SW480 (cell line): ENCODE measurements around the gene GREB1.

ENCODE experiments used
- DNase-seq: peaks from one replicate; pipeline ENCODE4 v3.0.0-alpha.2; 2016; ENCODE audit warnings: low spot score

Gene GREB1

DNA sequence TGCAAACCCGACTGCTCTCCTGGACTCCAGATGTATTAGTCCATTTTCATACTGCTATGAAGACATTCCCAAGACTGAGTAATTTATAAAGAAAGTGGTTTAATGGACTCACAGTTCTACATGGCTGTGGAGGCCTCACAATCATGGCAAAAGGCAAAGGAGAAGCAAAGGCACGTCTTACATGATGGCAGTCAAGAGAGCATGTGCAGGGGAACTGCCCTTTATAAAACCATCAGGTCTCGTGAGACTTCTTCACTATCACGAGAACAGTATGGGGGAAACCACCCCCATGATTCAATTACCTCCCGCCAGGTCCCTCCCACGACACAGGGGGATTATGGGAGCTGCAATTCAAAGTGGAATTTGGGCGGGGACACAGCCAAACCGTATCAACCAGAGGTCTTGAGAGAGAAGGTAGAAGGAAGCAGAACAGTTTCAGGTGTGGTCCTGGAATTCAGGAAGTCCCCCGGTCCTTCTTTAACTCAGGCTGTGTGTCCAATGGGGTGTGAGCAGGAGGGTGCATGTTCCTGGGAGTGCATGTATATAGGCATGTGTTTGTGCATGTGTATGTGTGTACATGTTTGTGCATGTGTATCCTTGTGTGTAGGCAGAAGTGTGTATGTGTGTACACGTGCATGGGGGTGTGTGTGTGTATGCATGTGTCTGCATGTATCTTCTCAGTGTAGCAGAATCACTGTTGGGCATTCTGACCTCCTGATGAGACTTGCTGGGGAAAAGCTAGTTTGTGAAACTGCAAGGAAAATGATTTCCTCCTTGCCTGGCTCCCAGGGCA lies 46.2 kb downstream of the GREB1 start:
- peak; percentile 43 for DNase-seq

DNA sequence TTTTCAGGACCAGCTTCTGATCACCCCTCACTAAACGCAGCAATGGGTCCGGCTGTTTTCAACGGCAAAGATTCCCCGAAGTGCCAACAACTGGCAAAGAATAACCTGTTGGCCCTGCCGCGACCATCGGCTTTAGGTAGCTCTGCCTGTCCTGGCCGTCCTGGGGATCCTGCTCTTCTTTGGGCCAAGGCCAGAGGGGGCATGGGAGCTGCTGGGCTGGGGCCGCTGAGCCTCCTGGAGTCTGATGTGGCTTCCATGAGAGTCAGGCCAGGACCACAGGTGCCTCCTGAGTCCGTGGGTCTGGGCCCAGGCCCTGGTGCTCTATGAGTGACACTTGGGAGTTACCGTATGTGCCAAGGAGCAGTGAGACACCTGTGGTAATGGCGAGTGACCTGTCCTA lies 46.9 kb downstream of the GREB1 start:
- no peak for DNase-seq

DNA sequence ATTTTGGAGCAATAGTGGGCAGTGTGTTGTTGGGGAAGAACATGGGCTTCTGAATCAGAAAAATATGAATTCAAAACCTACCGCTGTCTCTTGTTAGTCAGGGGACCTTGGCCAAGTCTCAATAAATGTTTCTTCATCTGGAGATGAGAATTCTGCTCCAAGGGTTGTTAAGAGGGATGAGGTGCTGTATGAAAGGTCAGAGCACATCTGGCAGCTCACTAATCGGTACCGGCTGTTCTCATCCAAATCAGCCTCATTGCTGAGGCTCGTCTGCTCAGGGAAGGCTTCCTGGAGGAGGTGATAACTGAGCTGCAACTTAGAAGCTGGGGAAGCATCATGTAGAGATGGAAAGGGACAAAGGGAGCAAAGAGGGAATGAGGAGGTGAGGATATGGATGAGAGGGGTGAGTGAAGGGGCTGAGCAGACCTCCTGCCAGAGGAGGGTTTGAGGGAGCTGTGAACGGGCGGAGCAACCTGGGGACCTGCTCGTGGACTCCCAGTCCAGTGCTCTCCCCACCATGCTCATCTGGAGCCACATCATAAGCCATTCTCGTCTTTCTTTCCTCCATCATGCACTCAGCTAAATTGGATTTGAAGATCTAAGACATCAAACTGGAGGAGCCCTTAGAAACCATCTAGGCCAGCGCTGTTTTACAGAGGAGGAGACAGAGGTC lies 47.4 kb downstream of the GREB1 start:
- no peak for DNase-seq

DNA sequence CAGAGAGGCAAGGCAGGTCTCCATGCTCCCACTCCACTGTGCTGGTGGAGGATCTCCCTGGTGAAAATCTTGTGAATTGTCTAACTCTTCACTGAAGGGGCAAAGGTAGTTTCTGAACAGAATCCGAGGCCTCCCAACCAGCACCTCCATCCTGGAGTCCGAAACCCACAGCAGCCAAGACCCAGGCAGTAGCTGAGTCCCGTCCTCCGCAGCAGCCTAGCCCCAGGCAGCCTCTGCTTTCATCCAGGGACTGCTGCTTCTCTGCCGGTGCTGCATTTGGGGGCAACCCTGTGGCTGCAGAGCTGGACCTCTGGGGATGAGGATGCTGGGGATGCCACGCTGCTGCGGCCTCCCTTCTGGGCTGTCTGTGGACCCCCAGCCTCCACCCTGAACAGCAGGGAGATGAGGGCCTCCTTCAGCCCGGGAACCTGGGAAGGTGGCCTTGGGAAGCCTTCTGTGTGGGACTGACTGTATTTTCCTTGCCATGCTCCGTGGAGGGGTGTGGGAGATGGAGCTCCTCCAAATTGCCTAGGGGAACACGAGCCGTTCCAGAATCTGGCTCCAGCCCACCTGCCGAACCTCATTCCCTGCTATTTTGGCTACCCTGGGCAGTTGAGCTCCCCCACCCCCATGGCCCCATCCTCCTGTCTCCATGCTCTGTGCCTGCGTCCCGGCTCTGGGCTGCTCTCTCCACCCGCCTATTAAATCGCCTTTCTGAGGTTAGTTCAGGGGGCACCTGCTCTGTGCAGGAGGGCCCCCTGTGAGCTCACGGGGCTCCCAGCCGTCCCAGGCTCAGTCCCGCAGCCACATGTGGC lies 48.2 kb downstream of the GREB1 start:
- DNase-seq, result no peak

DNA sequence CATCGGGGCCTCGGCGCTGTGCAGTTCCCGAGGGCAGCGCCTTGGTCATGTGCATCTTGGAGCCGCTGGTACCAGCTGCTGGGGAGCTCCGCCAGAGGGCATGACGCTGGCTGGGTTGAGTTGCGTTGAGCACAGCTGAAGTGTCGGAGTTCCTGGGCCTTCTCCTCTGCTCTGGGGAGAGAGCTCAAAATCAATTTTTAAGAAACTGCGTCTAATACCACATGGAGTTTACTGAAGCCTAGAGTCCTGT lies 48.7 kb downstream of the GREB1 start:
- no peak for DNase-seq

DNA sequence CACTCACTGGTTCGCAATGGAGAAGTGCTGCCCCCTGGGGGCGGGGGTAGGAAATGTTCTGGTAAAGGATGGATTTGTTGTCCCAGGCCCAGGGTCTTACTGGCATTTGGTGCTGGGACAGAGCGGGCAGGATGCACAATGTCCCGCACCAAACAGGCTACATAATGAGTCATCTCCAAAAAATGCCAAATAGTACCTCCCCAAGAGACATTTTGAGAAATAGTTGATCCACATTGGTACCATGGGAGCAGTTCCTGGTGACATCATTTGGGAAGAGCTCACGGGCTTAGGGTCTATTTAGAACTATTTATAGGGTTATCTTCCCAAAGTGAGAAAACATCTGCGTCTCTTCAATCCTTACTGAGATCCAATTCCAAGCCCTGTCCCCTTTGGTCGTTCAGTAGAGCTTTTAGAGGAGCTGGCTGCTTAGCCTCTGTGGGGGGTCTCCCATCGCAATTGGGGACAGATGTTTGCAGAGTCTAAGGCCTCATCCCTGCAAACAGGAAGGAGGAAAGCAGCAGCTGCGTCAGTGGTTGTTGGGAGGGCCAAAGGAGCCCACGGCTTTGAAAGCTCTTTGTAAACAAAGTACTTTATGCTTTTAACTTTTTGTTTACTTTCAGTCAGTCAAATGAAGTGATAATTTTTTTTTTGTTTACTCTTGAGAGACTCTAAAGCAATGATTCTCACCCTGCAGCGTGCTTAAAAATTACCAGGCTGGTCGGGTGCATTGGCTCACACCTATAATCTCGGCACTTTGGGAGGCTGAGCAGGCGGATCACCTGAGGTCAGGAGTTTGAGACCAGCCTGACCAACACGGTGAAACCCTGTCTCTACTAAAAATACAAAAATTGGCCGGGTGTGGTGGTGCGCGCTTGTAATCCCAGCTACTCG lies 49.3 kb downstream of the GREB1 start:
- DNase-seq, result peak; percentile 75

DNA sequence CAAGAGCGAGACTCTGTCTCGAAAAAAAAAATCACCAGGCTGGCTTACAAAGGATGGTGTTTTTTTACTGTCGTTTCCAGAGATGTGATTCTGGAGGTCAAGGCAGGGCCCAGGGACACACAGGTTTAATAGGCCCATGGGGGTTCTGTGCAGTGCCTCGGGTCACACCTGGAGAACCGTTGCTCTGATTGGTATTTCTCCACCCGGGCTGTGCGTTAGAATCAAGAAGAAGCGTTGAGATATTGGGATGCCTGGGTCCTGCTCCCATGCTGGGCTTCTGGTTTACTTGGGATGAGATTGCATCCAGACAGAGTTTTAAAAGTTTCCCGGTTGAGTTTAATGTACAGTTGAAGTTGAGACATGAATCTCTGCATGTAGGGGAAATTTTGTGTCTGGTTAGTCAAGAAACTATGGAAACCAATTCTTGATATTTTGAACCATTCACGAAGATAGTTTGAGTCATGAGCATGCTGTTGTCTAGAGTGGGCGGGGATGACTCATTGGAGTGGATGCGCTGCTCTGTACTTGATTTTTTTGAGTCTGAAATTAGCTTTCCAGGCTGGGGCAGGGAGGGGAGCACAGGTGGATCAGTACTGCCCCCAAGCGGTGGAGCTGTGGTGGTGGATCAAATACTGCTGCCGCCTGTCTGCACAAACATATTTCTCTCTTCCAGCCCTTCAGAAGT lies 50.1 kb downstream of the GREB1 start:
- peak; percentile 89 for DNase-seq

DNA sequence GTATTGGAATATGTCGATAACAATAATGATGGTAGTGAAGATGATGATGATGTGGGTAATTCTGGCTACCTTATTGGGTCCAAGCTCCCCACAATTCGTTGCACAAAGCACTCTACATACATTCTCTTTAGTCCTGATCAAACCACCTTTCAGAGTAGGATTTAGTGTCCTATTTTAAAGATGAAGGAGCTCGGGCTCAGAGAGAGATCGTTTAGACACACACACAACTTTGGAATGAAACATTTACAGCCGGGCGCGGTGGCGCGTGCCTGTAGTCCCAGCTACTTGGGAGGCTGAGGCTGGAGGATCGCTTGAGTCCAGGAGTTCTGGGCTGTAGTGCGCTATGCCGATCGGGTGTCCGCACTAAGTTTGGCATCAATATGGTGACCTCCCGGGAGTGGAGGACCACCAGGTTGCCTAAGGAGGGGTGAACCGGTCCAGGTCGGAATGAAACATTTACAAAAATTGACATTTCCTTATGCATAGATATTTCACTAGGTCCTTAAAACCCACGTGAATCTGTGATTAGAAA lies 50.7 kb downstream of the GREB1 start:
- no peak for DNase-seq

DNA sequence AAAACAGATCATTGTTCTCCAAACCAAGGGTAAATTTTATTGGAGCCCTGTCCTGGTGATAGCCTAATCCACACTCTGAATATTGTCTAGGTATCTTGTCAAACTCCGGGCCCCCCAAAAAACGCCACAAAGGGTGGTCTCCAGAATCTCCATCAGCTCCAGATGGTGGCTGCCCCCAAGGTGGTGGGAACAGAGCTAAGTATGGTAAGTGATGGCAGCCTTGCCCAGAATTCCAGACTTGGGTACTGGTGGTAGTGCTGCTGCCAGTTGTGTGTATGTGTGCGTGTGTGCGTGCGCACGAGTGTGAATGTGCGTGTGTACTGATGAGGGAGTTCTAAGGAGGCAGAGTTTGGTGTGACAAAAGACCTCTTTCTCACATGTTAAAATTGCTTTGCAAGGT lies 51.2 kb downstream of the GREB1 start:
- DNase-seq, result no peak

DNA sequence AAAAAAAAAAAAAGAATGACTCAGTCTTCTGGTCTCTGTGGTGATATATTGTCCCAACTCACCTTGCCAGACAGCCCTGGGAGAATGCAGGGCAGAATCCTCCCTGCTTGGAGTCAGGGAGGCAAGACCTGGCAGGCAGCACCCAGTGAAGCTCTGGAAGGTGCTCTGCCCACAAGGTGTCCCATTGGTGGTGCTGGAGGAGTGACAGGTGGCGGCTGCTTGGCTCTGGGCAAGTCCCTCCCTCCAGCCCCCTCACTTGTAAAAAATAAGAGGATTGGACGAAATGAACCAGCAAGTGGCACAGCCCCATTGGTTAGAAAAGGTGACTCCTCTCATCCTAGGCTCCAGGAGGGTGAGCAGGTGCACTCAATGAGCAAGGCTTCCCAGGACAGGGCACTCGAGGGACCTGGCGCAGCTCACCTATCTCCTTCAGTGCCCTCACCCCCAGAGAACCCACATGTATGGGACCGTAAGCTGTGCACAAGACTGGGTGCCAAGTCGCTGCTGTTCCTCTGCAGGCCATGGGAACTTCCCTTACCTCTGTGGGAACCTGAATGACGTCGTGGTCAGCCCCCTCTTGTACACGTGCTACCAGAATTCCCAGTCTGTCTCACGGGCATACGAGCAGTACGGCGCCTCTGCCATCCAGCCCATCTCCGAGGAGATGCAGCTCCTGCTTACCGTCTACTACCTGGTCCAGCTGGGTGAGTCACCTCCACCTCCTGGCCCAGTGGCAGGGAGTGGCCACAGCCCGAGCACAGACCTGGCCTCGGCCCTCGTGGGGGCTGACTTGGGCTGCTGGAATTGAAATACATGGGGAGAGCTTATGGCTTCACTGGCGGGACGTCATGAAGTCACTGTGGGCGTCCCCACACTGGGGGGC lies 54.6 kb downstream of the GREB1 start:
- DNase-seq, result no peak

DNA sequence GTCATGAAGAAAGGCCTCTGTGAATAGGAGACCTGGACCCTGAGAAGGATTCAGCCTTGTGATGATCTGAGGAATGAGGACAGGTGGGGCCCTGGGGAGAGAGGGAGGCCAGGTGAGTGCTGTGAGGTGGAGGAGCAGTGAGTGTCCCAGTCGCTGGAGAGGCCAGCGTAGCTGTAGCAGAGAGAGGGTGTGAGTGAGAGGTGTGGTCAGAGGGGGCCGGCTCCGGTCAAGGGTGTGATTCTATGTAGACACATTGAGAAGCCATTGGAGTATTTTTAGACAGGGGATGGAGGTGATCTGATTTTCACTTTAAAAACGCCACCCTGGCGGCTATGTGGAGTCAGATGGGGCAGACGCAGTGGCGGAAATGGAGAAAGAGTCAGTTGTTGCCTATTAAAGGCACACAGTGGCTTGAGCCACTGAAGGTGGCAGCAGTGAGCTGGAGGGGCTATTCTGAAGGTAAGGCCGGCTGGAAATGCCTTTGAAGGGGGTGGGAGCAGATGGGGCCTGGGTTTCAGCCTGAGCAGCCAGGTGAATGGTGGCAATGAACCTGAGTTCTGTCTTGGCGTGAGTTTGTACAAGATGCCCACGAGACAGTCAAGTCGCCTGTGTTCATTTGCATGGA lies 55.6 kb downstream of the GREB1 start:
- DNase-seq, result no peak

DNA sequence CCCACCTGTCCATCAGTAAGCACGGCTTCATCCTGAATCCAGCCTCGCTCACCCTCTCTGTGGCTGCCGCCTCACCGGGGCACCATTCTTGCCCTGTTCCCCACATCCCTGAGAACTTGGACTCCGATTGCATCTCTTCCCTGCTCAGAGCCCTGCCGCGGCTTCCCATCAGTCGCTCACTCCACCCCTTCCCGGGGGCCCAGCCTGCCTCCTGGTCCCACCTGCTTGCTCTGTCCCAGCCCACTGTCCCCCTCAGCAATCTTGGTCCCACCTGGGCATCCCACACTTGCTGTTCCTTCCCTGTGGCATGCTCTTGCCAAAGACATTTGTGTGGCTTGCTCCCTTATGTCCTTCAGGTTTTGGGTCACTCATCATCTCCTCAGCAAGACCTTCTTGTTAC lies 56.3 kb downstream of the GREB1 start:
- no peak for DNase-seq

DNA sequence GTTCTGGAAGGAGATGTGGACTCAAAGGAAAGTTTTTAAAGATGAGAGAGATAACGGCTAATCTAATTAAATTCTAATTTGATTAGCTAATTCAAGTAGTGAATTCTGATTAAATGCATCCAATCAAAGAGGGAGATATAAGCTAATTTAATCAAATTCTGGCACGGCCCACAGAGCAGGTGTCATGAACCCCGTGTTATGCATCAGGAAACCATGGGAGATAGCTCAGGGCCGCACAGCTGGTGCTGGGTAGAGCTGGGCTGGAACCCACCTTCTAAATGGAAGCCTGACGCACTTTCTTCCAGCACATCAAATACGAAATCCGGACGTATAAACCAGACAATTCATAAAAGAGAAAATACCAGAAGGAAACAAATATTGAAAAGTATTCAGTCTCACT lies 57.2 kb downstream of the GREB1 start:
- DNase-seq, result no peak

DNA sequence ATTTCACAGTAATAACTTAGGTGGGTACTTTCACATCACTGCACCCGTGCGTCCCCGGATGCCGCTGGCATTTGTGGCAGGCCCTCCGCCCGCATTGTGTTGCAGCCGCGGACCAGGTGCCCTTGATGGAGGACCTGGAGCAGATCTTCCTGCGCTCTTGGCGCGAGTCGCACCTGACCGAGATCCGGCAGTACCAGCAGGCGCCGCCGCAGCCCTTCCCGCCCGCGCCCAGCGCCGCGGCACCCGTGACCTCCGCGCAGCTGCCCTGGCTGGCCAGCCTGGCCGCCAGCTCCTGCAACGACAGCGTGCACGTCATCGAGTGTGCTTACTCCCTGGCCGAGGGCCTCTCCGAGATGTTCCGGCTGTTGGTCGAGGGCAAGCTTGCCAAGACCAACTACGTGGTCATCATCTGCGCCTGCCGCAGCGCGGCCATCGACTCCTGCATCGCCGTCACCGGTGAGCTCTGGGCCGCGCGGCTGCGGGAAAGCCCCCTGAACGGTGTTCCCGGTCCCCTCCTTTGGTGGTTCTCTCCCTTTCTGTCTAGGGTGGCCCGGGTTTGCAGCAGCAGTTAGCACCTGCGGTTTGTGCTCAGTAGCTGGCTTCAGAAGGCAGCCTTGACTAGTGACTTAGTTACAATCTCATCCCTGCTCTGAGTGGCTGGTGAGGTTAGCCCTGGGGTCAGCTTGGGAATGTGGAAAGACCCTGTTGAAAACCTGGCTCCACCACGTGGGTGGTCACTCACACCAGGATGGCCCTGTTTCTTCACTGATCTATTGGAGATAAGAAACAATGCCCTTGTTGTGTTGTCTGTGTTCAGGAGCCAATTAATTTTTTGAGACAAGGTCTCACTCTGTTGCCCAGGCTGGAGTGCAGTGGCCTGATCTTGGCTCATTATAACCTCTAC lies 59.1 kb downstream of the GREB1 start:
- no peak for DNase-seq

DNA sequence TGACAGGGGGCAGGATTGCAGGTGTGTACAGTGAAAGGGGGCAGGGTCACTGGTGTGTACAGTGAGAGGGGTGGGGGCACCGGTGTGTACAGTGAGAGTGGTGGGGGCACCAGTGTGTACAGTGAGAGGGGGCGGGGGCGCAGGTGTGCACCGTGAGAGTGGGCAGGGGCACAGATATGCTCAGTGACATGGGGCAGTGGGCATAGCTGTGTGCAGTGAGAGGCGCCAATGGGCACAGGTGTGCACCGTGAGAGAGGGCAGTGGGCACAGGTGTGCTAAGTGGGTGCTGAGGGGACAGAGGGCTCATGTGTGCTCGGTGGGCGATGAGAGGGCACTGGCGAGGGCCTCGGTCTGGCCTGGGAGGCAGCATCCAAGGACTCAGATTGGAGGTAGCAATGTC lies 63.0 kb downstream of the GREB1 start:
- DNase-seq, result no peak

DNA sequence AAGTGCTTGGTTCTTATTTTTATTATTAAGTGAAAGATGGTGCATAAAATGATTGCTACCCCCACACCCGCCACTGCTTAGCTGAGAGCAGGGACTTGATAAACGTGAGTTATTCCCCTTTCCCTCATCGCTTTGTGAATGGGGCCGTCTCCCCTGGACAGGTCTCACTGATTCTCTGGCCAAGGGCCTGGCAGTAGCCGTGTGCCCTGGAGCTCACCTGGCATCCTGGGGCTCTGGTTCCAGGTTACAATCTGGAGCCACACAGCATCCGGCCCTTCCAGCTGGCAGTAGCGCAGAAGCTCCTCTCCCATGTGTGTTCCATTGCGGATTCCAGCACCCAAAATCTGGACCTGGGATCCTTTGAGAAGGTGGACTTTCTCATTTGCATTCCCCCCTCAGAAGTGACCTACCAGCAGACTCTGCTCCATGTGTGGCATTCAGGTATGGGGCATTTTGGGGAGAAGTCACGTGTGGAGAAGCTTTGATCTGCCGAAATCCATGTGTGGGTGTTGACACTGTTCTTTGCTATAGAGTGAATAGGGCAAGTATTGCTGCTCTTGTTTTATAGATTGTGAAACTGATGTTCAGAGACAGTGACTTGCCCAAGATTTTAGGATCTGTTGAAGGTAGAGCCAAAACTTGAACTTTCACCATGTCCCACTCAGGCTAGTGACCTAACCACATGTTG lies 63.8 kb downstream of the GREB1 start:
- DNase-seq, result peak; percentile 64

DNA sequence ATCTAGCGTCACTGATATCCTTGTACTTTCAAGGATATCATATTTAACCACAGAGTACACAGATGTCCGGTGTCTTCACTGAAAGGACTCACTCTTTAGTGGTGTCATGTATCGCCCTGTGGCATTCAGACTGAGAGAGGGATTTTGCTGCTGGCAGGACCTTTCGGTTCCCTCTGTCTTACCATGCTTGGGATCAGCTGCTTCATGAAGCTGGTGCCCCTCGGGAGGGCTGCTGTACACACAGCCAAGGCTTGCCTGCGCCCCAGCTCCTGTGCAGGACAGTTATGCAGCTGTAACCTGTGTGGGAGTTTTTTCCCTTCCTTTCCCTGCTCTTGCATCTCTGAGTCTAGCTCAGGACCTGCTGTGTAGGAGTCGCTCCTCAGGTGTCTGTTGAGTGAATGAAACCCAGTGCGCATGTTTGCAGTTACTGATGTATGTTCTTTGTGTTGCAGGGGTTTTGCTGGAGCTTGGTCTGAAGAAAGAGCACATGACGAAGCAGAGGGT lies 64.4 kb downstream of the GREB1 start:
- DNase-seq, result peak; percentile 67
